ENCODE data around the gene WDR74. TPM values are rescaled to one million over a fixed set of nuclear protein-coding genes. Genes with fewer than 3 reads are reported as not detected.
A peak's percentile ranks its signal among the peaks of the same experiment; 100 is the strongest.

Gene WDR74
- total and polyA plus RNA-seq, 2 of the 13 experiments (the other 11 are each of a cell fraction or from before 2014, with no cell fraction given) = 77.0 to 83.3 TPM

- peak; percentile 58; the same call in 1 of the 2 replicates for TF ChIP-seq ZFP36L1 (CRISPR knock-in tag; IDR thresholded peaks at IDR 0.05)
- peak; percentile 72 for TF ChIP-seq FOXA3 (CRISPR knock-in tag; IDR thresholded peaks at IDR 0.05)
- TF ChIP-seq ZNF142 (CRISPR knock-in tag; IDR thresholded peaks at IDR 0.05) = 0 out of 2 replicates have a peak, but pooled peaks have one; percentile 49
- TF ChIP-seq RXRA (CRISPR knock-in tag; IDR thresholded peaks at IDR 0.05) = peak; percentile 56; the same call in 1 of the 2 replicates
- no peak for TF ChIP-seq SMARCE1 (IDR thresholded peaks at IDR 0.05; ENCODE audit: borderline replicate concordance)
- peak; percentile 65; the same call in 1 of the 2 replicates for TF ChIP-seq ZBED4 (CRISPR knock-in tag; IDR thresholded peaks at IDR 0.05; ENCODE audit: borderline replicate concordance)
- 0 out of 2 replicates have a peak, but pooled peaks have one; percentile 30 for TF ChIP-seq SMAD9 (CRISPR knock-in tag; IDR thresholded peaks at IDR 0.05)
- TF ChIP-seq ZNF512B (CRISPR knock-in tag; IDR thresholded peaks at IDR 0.05; ENCODE audit: borderline replicate concordance) = no peak
- peak; percentile 94 for TF ChIP-seq NRL (CRISPR knock-in tag; IDR thresholded peaks at IDR 0.05; ENCODE audit: borderline replicate concordance)
- 0 out of 2 replicates have a peak, but pooled peaks have one; percentile 84 for TF ChIP-seq AHR (CRISPR knock-in tag; IDR thresholded peaks at IDR 0.05)
- peak; percentile 99; the same call in 1 of the 2 replicates for TF ChIP-seq MXD1 (CRISPR knock-in tag; IDR thresholded peaks at IDR 0.05)
- no peak for TF ChIP-seq TSC22D2 (CRISPR knock-in tag; IDR thresholded peaks at IDR 0.05; ENCODE audit: borderline replicate concordance)
- peak; percentile 45; the same call in 1 of the 2 replicates for TF ChIP-seq MAZ (IDR thresholded peaks at IDR 0.05; ENCODE audit: borderline replicate concordance, low read depth, low read length)
- peak; percentile 78 for TF ChIP-seq MAZ (CRISPR knock-in tag; IDR thresholded peaks at IDR 0.05; ENCODE audit: low read depth)
Observed at GRCh38 chr11:62839050-62839945, at the start of gene WDR74 (continued).

Measured in HepG2 (cell line).